Ovary (tissue), 3 donors: Measurements from ENCODE around the gene AP2S1.

ENCODE experiments used
- CTCF ChIP-seq, 3 donors: fragments of 450-650 bp in 2 of 3; fragments of 200-600 bp in 1 of 3; IDR thresholded peaks; one replicate each; pipeline versions ENCODE4 v1.5.1 to v1.8.0; 2016 to 2022; ENCODE audit warnings: antibody characterized with exemption in 3 of 3, mild to moderate bottlenecking in 1 of 3
- EP300 ChIP-seq: sonication (generic); formaldehyde crosslinking; IDR thresholded peaks from one replicate; pipeline ENCODE4 v1.6.1; 2017; ENCODE audit warnings: antibody characterized with exemption
- POLR2A ChIP-seq: fragments of 450-650 bp; IDR thresholded peaks from one replicate; pipeline ENCODE4 v1.6.1; 2017; ENCODE audit warnings: antibody characterized with exemption, mild to moderate bottlenecking, moderate library complexity
- donor health status: DM: no; HTN: no; CAD: no.

GRCh38 chr19:46862974-46863632, 12.5 kb upstream of the AP2S1 start:
- TF ChIP-seq CTCF (IDR thresholded peaks at IDR 0.05) (no peak), EP300 (no peak), POLR2A (no peak)
